Ishikawa (cell line): Measurements from ENCODE around the gene CCNL2.

Experiments used
- CEBPB ChIP-seq: IDR thresholded peaks from 2 replicates; pipeline ENCODE4 v1.6.1; 2012
- CREB1 ChIP-seq: IDR thresholded peaks from 2 replicates; pipeline ENCODE4 v1.6.1; 2012; ENCODE audit warnings: low read depth
- EGR1 ChIP-seq: IDR thresholded peaks from 2 replicates; pipeline ENCODE4 v1.6.1; 2012
- EP300 ChIP-seq: IDR thresholded peaks from 2 replicates; pipeline ENCODE4 v1.6.1; 2012; ENCODE audit warnings: borderline replicate concordance
- FOXM1 ChIP-seq: IDR thresholded peaks from 2 replicates; pipeline ENCODE4 v1.6.1; 2012; ENCODE audit warnings: low read depth, borderline replicate concordance
- NFIC ChIP-seq: IDR thresholded peaks from 2 replicates; pipeline ENCODE4 v1.6.1; 2012
- RAD21 ChIP-seq: IDR thresholded peaks from 2 replicates; pipeline ENCODE4 v1.6.1; 2012; ENCODE audit warnings: low read depth
- TAF1 ChIP-seq: IDR thresholded peaks from 2 replicates; pipeline ENCODE4 v1.6.1; 2012; ENCODE audit warnings: low read depth, mild to moderate bottlenecking
- TCF12 ChIP-seq: IDR thresholded peaks from 2 replicates; pipeline ENCODE4 v1.6.1; 2012; ENCODE audit warnings: low read depth
- TEAD4 ChIP-seq: IDR thresholded peaks from 2 replicates; pipeline ENCODE4 v1.6.1; 2012
- YY1 ChIP-seq: IDR thresholded peaks from 2 replicates; pipeline ENCODE4 v1.6.1; 2012; ENCODE audit warnings: low read depth
- ZBTB7A ChIP-seq: IDR thresholded peaks from 2 replicates; pipeline ENCODE4 v1.6.1; 2012; ENCODE audit warnings: low read depth
- TF ChIP-seq, protein P1 (sequence below): IDR thresholded peaks from 2 replicates; pipeline ENCODE4 v1.6.1; 2012
- TF ChIP-seq, protein P2 (sequence below): IDR thresholded peaks from 2 replicates; pipeline ENCODE4 v1.6.1; 2012; ENCODE audit warnings: low read depth, mild to moderate bottlenecking
- TF ChIP-seq, protein P3 (sequence below): IDR thresholded peaks from 2 replicates; pipeline ENCODE4 v1.6.1; 2012

Gene CCNL2

DNA sequence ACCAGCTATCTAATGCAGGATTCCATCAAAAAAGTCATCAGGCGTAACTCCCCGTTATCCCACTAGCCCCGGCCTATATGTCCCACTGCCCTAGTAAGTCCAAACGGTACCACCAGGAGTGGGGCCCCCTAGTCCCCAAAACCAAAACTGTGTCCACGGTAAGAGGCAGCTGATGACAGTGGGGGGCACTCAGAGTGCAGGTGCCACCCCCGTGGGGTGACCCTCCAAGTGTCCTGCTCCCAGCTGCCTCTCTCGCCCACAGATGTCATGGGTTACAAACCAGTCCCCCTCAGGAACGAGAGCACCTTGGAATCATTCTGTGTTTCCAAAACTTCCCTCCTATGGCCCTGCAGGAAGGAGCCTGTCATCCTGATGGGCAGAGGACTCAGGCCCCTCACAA is 13.2 kb downstream of the CCNL2 start:
- TF ChIP-seq, protein P1, sequence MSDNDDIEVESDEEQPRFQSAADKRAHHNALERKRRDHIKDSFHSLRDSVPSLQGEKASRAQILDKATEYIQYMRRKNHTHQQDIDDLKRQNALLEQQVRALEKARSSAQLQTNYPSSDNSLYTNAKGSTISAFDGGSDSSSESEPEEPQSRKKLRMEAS, result no peak
- no peak for TF ChIP-seq EGR1
- no peak for TF ChIP-seq ZBTB7A

DNA sequence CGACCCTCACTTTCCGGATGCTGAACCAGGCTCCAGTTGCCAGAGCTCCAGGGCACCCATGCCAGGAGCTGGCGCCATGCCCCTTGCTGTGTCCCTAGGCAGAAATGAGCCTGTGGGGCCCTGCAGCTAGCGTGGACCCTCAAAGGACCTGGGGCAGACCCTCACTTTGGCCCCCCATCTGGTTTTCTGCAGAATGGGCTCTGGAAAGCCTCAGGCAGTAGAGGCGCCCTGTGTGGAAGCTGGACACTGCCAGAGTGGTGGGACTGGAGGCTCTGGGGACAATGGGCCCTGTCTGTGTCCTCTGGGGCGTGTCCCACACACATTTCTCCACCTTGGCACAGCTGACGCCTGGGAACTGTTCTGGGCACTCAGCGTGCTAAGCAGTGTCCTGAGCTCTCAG is 17.8 kb downstream of the CCNL2 start:
- TF ChIP-seq NFIC (no peak), ZBTB7A (no peak), EGR1 (no peak), CEBPB (no peak), TEAD4 (no peak), CREB1 (no peak), TAF1 (no peak), RAD21 (no peak), EP300 (no peak), FOXM1 (no peak), TCF12 (no peak), YY1 (no peak)
- TF ChIP-seq, protein P1, result no peak
- TF ChIP-seq, protein P2, sequence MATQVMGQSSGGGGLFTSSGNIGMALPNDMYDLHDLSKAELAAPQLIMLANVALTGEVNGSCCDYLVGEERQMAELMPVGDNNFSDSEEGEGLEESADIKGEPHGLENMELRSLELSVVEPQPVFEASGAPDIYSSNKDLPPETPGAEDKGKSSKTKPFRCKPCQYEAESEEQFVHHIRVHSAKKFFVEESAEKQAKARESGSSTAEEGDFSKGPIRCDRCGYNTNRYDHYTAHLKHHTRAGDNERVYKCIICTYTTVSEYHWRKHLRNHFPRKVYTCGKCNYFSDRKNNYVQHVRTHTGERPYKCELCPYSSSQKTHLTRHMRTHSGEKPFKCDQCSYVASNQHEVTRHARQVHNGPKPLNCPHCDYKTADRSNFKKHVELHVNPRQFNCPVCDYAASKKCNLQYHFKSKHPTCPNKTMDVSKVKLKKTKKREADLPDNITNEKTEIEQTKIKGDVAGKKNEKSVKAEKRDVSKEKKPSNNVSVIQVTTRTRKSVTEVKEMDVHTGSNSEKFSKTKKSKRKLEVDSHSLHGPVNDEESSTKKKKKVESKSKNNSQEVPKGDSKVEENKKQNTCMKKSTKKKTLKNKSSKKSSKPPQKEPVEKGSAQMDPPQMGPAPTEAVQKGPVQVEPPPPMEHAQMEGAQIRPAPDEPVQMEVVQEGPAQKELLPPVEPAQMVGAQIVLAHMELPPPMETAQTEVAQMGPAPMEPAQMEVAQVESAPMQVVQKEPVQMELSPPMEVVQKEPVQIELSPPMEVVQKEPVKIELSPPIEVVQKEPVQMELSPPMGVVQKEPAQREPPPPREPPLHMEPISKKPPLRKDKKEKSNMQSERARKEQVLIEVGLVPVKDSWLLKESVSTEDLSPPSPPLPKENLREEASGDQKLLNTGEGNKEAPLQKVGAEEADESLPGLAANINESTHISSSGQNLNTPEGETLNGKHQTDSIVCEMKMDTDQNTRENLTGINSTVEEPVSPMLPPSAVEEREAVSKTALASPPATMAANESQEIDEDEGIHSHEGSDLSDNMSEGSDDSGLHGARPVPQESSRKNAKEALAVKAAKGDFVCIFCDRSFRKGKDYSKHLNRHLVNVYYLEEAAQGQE, result no peak
- TF ChIP-seq, protein P3, sequence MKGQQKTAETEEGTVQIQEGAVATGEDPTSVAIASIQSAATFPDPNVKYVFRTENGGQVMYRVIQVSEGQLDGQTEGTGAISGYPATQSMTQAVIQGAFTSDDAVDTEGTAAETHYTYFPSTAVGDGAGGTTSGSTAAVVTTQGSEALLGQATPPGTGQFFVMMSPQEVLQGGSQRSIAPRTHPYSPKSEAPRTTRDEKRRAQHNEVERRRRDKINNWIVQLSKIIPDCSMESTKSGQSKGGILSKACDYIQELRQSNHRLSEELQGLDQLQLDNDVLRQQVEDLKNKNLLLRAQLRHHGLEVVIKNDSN, result no peak

DNA sequence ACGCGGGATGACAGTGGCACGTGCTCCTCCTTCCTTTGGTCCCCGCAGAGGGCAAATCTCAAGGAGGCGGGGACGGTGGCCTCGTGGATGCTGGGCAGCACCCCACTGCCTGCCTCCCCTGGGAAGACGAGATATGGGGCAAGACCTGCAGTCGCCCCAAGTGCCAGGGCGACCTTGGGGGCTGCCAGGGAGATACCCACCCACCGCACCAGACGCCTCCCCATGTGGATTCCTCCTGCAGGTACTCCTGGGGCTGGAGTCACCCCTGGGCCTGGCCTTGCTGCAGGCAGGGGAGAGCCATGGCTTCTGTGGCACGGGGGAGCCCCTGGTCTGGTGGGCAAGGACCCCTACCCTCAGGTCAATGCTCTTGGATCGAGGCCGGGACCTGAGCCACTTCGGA is 18.3 kb downstream of the CCNL2 start:
- no peak for TF ChIP-seq RAD21
- TF ChIP-seq YY1, result no peak
- TF ChIP-seq TCF12, result no peak
- TF ChIP-seq CREB1, result no peak
- no peak for TF ChIP-seq NFIC
- TF ChIP-seq FOXM1, result no peak
- TF ChIP-seq, protein P2, result no peak
- TF ChIP-seq TAF1, result no peak
- TF ChIP-seq CEBPB, result no peak
- TF ChIP-seq EGR1, result no peak
- TF ChIP-seq, protein P3, result no peak
- no peak for TF ChIP-seq TEAD4
- TF ChIP-seq, protein P1, result no peak
- TF ChIP-seq EP300, result no peak
- TF ChIP-seq ZBTB7A, result no peak

DNA sequence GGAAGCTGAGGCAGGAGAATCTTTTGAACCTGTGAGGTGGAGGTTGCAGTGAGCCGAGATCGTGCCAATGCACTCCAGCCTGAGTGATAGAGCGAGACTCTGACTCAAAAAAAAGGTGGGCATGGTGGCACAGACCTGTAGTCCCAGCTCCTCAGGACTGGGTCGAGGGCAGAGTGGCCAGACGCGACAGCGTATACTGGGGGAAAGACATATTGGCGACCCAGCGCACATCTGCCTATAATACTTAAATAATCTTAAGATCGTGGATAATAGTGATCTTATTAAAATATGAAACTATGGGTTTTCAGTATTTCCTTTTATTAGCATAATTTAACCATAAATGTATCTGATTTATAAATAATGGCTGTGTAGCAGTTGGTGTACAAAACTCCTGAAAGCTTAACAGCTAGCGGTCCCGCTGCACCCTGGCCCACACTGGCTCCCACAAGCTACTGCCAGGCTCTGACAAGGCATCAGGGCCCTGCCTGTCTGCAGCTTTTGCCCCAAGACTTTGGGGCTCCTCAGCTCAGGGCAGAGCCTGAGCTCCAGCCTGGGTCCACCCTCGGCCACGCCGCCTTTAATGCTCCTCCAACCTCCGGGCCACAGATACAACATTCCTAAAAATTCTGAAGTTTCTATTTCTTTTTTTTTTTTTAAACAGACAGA is 21.5 kb downstream of the CCNL2 start:
- TF ChIP-seq TCF12 (no peak), TAF1 (no peak), CEBPB (no peak), EGR1 (no peak), NFIC (no peak), CREB1 (no peak), TEAD4 (no peak), EP300 (no peak), RAD21 (no peak), FOXM1 (no peak), YY1 (no peak)
- TF ChIP-seq, protein P1, result no peak
- TF ChIP-seq, protein P3, result no peak
- TF ChIP-seq, protein P2, result no peak
